HG02588 (cell line): ENCODE measurements around the gene MYO6.
"Not testable (repeated sequence)": the region's sequence is repeated elsewhere in the genome, so short reads cannot be mapped to it uniquely, and the experiment has no call there.

ENCODE experiments used
- ATAC-seq: cut with Tn5 transposase; IDR thresholded peaks from one replicate; pipeline ENCODE4 v1.9.1; 2021; ENCODE audit warnings: mild to moderate bottlenecking, moderate library complexity; ENCODE audit not compliant: unreplicated experiment

Gene MYO6

GRCh38 chr6:75748743-75749538 lies at the start of gene MYO6:
TSS of gene MYO6 (plus strand) at chr6:75749239. CDS start at chr6:75817548, 68,309 bp downstream.
- peak; percentile 86 for ATAC-seq

- ATAC-seq = not testable (repeated sequence)
These were observed 40.7 kb upstream of the MYO6 start for GRCh38 chr6:75708334-75708733.

- ATAC-seq = no peak
These were observed 37.9 kb upstream of the MYO6 start for GRCh38 chr6:75711173-75711572.

- ATAC-seq = no peak
These were observed 29.9 kb upstream of the MYO6 start for GRCh38 chr6:75719133-75719532.

GRCh38 chr6:75723382-75723781 lies 25.7 kb upstream of the MYO6 start:
- no peak for ATAC-seq

- ATAC-seq = no peak
These were observed 21.8 kb upstream of the MYO6 start for GRCh38 chr6:75727206-75727605.

- ATAC-seq = not testable (repeated sequence)
These were observed 18.0 kb upstream of the MYO6 start for GRCh38 chr6:75731029-75731428.

- ATAC-seq = peak; percentile 86
These were observed 13.4 kb upstream of the MYO6 start for GRCh38 chr6:75735491-75736186.

- no peak for ATAC-seq
These were observed 5.1 kb upstream of the MYO6 start for GRCh38 chr6:75743971-75744370.

GRCh38 chr6:75745404-75745803 lies 3.6 kb upstream of the MYO6 start:
- no peak for ATAC-seq

GRCh38 chr6:75746221-75746620 lies 2.8 kb upstream of the MYO6 start:
- no peak for ATAC-seq

GRCh38 chr6:75747152-75747992 lies 1.7 kb upstream of the MYO6 start:
- no peak for ATAC-seq

GRCh38 chr6:75748003-75748742 lies 866 bp upstream of the MYO6 start:
- ATAC-seq = no peak

GRCh38 chr6:75751443-75751842 lies 2.4 kb downstream of the MYO6 start:
- no peak for ATAC-seq

GRCh38 chr6:75752365-75752764 lies 3.3 kb downstream of the MYO6 start:
- ATAC-seq = no peak

- no peak for ATAC-seq
These were observed 6.7 kb downstream of the MYO6 start for GRCh38 chr6:75755704-75756103.

- ATAC-seq = no peak
These were observed 8.3 kb downstream of the MYO6 start for GRCh38 chr6:75757295-75757694.

- ATAC-seq = no peak
These were observed 9.0 kb downstream of the MYO6 start for GRCh38 chr6:75758061-75758460.

- ATAC-seq = no peak
These were observed 10.2 kb downstream of the MYO6 start for GRCh38 chr6:75759207-75759606.

- ATAC-seq = no peak
These were observed 11.3 kb downstream of the MYO6 start for GRCh38 chr6:75760320-75760719.

GRCh38 chr6:75761489-75761888 lies 12.4 kb downstream of the MYO6 start:
- ATAC-seq = no peak
